Neural crest cell (in vitro differentiated cells): ENCODE measurements around the gene EHBP1. TPM values are rescaled to one million over a fixed set of nuclear protein-coding genes. Genes with fewer than 3 reads are reported as not detected.

Experiments used
- DNase-seq: peaks from one replicate; pipeline ENCODE4 v3.0.0; 2021; ENCODE audit warnings: low read depth, mixed read lengths, low spot score
- H3K27ac Mint-ChIP-seq: one replicate; pipeline ENCODE4 v1.8.0; 2021; ENCODE audit warnings: mild to moderate bottlenecking, mixed read lengths; ENCODE audit not compliant: unreplicated experiment
- H3K27me3 Mint-ChIP-seq: 2 replicates; pipeline ENCODE4 v1.8.0; 2021; ENCODE audit warnings: low read depth, mild to moderate bottlenecking, mixed read lengths
- H3K36me3 Mint-ChIP-seq: 2 replicates; pipeline ENCODE4 v1.8.0; 2021; ENCODE audit warnings: low read depth, mild to moderate bottlenecking, mixed read lengths
- H3K4me1 Mint-ChIP-seq: 2 replicates; pipeline ENCODE4 v1.8.0; 2021; ENCODE audit warnings: mixed read lengths
- H3K4me3 Mint-ChIP-seq: one replicate; pipeline ENCODE4 v1.8.0; 2021; ENCODE audit warnings: mild to moderate bottlenecking, mixed read lengths
- H3K9me3 Mint-ChIP-seq: 2 replicates; pipeline ENCODE4 v1.8.0; 2021; ENCODE audit warnings: mixed read lengths
- CTCF ChIP-seq: fragments of 200-600 bp; sonication (generic); conservative IDR thresholded peaks from 2 replicates; pipeline ENCODE4 v1.5.0; 2021; ENCODE audit warnings: antibody characterized with exemption, mild to moderate bottlenecking
- total RNA-seq: library from RNA; stranded (reverse); gene quantifications from 2 replicates; pipeline ENCODE4 v1.2.1, GENCODE V29; 2021

The EHBP1 gene
- total RNA-seq, 1 donor from 2014 or later: 42.3 TPM

- H3K9me3 Mint-ChIP-seq: no peaks in the 10 kb centered on the region
- peaks cover 15% of the 10 kb centered on the region for H3K4me1 Mint-ChIP-seq
- no peak for DNase-seq
- H3K4me3 Mint-ChIP-seq: no peak overlapping the region
- no peak overlapping the region for H3K27ac Mint-ChIP-seq
- no peaks in the 10 kb centered on the region for H3K27me3 Mint-ChIP-seq
- H3K36me3 Mint-ChIP-seq: peaks cover 6% of the 10 kb centered on the region
- no peak for TF ChIP-seq CTCF
Measured at GRCh38 chr2:62998949-62999348, 293.4 kb downstream of the EHBP1 start.

GRCh38 chr2:62999905-63000304 lies 294.4 kb downstream of the EHBP1 start:
- TF ChIP-seq CTCF: no peak
- Mint-ChIP-seq H3K4me1 (peaks cover 10% of the 10 kb centered on the region), H3K4me3 (no peak overlapping the region), H3K36me3 (peaks cover 6% of the 10 kb centered on the region), H3K27me3 (no peaks in the 10 kb centered on the region), H3K27ac (no peak overlapping the region), H3K9me3 (no peaks in the 10 kb centered on the region)
- no peak for DNase-seq

- peaks cover 10% of the 10 kb centered on the region for H3K4me1 Mint-ChIP-seq
- no peak for DNase-seq
- H3K9me3 Mint-ChIP-seq: no peaks in the 10 kb centered on the region
- H3K27ac Mint-ChIP-seq: no peak overlapping the region
- TF ChIP-seq CTCF: no peak
- peaks cover 6% of the 10 kb centered on the region for H3K36me3 Mint-ChIP-seq
- no peaks in the 10 kb centered on the region for H3K27me3 Mint-ChIP-seq
- H3K4me3 Mint-ChIP-seq: no peak overlapping the region
Measured at GRCh38 chr2:63000801-63001200, 295.3 kb downstream of the EHBP1 start.

GRCh38 chr2:63001576-63001975 lies 296.1 kb downstream of the EHBP1 start:
- no peak for DNase-seq
- H3K4me1 Mint-ChIP-seq: peaks cover 10% of the 10 kb centered on the region
- no peaks in the 10 kb centered on the region for H3K9me3 Mint-ChIP-seq
- TF ChIP-seq CTCF: no peak
- H3K27me3 Mint-ChIP-seq: no peaks in the 10 kb centered on the region
- H3K4me3 Mint-ChIP-seq: no peak overlapping the region
- H3K27ac Mint-ChIP-seq: no peak overlapping the region
- peaks cover 6% of the 10 kb centered on the region for H3K36me3 Mint-ChIP-seq

- peaks cover 12% of the 10 kb centered on the region for H3K4me1 Mint-ChIP-seq
- no peak overlapping the region for H3K4me3 Mint-ChIP-seq
- no peaks in the 10 kb centered on the region for H3K27me3 Mint-ChIP-seq
- no peaks in the 10 kb centered on the region for H3K9me3 Mint-ChIP-seq
- DNase-seq: no peak
- peaks cover 2% of the 10 kb centered on the region for H3K36me3 Mint-ChIP-seq
- peak overlapping the region; percentile 50 for H3K27ac Mint-ChIP-seq
- no peak for TF ChIP-seq CTCF
Measured at GRCh38 chr2:63003351-63003750, 297.8 kb downstream of the EHBP1 start.
